PFSK-1 (cell line): ENCODE results near the gene VAPB.

ENCODE experiments used
- FOXP2 ChIP-seq: optimal IDR thresholded peaks from 2 replicates; pipeline ENCODE3; 2011; ENCODE audit warnings: borderline replicate concordance, control low read depth, inconsistent platforms; ENCODE audit not compliant: insufficient read depth; ENCODE audit errors: extremely low read length, extremely low read depth
- POLR2AphosphoS5 ChIP-seq: IDR thresholded peaks from 2 replicates; pipeline ENCODE4 v1.6.1; 2012; ENCODE audit warnings: low read depth, mild to moderate bottlenecking, control low read depth, low read length, moderate library complexity
- REST ChIP-seq, 2 experiments: IDR thresholded peaks; 2 replicates each; pipeline versions ENCODE4 v1.6.1 to v1.8.0; 2011 to 2012; ENCODE audit warnings: low read depth in 2 of 2, low read length in 2 of 2, control low read depth in 1 of 2, inconsistent platforms in 1 of 2, mild to moderate bottlenecking in 1 of 2, moderate library complexity in 1 of 2; ENCODE audit not compliant: insufficient read depth in 1 of 2
- SIN3A ChIP-seq: IDR thresholded peaks from 2 replicates; pipeline ENCODE4 v1.6.1; 2012; ENCODE audit warnings: mild to moderate bottlenecking, low read length, moderate library complexity, borderline replicate concordance; ENCODE audit not compliant: insufficient read depth
- TAF1 ChIP-seq: IDR thresholded peaks from 2 replicates; pipeline ENCODE4 v1.6.1; 2012; ENCODE audit warnings: low read length, control low read depth, borderline replicate concordance; ENCODE audit not compliant: insufficient read depth

DNA sequence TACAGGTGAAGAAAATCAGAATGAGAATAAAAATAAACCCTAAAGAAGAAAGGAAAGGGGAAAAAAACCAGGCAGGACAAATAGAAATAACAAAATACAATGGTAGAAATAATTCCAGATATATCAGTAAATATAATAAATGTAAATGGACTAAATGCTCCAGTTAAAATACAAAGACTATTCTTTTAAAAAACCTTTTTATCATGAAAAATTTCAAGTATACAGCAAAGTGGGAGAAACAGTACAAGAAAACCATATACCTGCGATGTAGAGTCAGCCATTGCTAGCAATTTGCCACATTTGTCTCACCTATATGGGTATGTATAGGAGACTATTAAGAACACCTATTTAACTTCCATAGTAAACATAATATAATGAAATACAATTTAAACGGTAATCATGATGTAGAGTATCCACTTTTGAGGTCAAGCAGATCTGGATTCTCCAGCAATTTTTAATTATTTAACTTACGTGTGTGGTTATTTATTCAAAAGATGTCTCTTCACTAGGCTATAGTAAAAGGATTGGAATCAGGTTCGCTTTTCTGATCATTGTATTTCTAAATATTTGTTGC lies 914 bp upstream of the VAPB start:
- TF ChIP-seq TAF1 (no peak), REST (IDR thresholded peaks at IDR 0.05; ENCODE audit: insufficient read depth in 1 of 2, low read depth in 2 of 2, low read length in 2 of 2) (no peak), POLR2AphosphoS5 (no peak), SIN3A (no peak), FOXP2 (no peak)
